Colon (tissue), 2 donors: Measurements from ENCODE around the gene B4GALT5.
"Not testable (repeated sequence)": the region's sequence is repeated elsewhere in the genome, so short reads cannot be mapped to it uniquely, and the experiment has no call there.

ENCODE experiments used
- FAIRE-seq: peaks from 2 replicates; lab custom pipeline; 2012; peaks lifted over from hg19 to GRCh38; lab: Jason Lieb, UNC
- donor health status: control.
- donor health status: control.

Gene B4GALT5

GRCh38 chr20:49713753-49714712, at the start of gene B4GALT5:
Gene B4GALT5, minus strand, starts transcription at chr20:49713878. Its CDS starts 188 bp downstream, at chr20:49713690.
- FAIRE-seq: no peak

DNA sequence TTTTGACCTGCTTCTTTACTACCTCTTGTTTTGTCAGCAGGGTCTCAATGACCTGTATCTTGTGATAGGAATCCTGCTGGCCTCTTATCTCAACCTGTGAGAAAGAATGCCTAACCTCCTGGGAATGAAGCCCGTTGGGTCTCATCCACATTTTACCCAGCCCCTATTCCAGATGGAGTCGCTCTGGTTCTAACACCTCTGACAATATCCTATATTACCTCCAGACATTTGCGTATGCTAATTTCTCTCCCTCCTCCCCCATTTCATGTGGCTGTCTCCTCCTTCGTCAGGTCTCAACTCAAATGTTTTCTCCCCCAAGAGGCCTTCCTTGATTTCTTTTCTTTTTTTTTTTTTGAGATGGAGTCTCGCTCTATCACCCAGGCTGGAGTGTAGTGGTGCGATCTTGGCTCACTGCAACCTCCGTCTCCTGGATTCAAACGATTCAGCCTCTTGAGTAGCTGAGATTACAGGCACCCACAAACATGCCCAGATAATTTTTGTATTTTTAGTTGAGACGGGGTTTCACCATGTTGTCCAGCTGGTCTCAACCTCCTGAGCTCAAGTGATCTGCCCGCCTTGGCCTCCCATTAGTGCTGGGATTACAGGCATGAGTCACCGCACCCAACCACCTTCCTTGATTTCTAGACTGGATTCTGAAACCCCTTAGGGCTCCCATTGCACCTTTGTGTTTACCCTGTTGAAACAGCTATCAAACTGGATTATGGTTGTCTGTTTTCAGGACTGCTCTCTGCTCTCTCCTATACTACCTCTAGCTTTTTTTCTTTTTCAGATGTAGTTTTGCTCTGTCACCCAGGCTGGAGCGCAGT, 49.5 kb upstream of the B4GALT5 start:
- FAIRE-seq: no peak

DNA sequence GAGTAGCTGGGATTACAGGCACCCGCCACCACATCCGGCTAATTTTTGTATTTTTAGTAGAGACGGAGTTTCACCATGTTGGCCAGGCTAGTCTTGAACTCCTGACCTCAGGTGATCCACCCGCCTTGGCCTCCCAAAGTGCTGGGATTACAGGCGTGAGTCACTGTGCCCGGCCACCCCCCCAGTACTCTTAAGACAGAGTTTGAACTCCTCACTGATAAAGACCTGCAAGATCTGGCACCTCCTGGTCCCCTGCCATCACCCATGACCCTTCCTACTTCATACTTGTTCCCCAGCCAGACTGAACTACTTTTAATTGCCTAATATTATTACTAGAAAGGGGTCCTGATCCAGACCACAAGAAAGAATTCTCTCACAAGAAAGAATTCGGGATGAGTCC, 48.2 kb upstream of the B4GALT5 start:
- FAIRE-seq: not testable (repeated sequence)

- no peak for FAIRE-seq
These were observed 45.7 kb upstream of the B4GALT5 start for GRCh38 chr20:49759266-49759950.

- no peak for FAIRE-seq
These were observed 45.1 kb upstream of the B4GALT5 start for GRCh38 chr20:49758781-49759180.

DNA sequence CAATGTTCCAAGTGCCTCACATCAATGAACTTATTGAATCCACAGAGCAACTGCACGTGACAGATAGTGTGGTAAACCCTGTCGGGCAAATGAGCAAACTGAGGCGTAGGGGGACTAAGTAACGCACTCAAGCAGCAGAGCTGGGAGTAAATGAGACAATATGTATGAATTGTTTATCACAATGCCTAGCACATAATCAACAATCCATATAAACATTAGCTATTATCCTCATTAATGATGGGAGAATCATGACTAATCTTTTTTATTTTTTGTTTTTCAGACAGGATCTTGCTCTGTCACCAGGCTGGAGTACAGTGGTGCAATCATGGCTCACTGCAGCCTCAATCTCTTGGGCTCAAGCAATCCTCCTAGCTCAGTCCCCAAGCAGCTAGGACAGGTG, 43.9 kb upstream of the B4GALT5 start:
- no peak for FAIRE-seq

DNA sequence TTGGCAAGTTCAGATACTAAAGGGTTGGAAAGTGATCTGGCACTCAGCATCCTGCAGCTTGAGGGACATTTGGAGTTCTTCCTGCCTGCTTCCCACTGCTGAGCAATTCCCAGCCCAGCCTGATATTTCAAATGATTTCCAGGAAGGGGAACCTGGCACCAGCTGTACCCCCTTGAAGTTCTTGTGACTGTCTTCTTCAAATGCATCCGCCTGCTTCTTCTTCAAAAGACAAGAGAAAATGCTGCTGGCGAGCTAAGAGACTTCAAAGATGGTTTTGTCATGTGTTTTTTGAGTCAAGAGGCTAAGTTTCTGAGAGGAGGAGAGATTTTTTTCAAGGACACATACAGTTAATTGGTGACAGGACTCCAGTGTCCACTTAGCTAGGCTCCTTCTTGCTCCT, 42.6 kb upstream of the B4GALT5 start:
- no peak for FAIRE-seq

DNA sequence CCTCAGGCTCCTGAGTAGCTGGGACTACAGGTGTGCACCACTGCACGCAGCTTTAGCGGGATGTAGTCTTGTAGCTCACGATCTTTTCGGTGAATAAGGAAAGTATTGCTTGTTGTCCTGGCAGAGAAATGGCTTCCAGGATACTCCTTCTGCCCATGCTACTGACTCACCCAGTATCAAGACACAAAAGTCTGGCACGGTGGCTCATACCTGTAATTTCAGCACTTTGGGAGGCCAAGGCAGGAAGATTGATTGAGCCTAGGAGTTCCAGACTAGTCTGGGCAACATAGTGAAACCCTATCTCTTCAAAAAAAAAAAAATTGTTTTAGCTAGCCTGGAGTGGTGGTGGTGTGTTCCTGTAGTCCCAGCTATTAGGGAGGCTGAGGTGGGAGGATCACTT, 40.9 kb upstream of the B4GALT5 start:
- no peak for FAIRE-seq

DNA sequence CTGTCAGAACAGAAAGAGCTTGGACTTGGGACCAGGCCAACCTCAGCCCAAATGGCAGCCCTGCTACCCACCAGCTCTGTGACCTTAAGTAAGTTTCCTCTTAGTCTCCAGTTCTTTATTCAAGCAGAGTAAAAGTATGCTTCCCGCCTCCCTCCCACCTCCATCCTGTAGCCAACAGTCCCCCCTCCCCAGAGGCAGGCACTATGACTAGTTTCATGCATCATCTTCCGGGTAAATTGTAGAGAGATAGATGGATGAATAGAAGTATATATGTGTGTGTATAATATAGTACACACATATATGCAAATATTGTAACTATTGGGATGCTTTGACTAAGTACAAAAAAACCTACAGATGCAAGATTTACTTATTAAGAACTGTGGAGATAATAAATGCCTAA, 39.5 kb upstream of the B4GALT5 start:
- FAIRE-seq: no peak

GRCh38 chr20:49752201-49752903, 38.7 kb upstream of the B4GALT5 start:
- FAIRE-seq: no peak

DNA sequence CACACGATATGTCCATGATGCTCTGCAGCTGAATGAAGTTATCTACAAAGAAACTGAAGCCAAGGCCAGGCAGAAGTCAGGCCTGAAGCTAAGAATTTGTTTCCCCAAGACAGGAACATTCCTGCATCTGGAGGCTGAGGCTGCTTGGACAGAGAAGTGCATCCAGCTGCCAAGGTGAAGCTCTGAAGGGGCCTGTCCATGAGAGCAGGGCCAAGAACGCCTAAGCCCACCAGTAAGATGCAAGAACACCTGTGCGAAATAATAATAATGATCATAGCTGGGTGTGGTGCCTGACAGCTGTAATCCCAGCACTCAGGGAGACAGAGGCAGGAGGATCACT, 37.7 kb upstream of the B4GALT5 start:
- no peak for FAIRE-seq

DNA sequence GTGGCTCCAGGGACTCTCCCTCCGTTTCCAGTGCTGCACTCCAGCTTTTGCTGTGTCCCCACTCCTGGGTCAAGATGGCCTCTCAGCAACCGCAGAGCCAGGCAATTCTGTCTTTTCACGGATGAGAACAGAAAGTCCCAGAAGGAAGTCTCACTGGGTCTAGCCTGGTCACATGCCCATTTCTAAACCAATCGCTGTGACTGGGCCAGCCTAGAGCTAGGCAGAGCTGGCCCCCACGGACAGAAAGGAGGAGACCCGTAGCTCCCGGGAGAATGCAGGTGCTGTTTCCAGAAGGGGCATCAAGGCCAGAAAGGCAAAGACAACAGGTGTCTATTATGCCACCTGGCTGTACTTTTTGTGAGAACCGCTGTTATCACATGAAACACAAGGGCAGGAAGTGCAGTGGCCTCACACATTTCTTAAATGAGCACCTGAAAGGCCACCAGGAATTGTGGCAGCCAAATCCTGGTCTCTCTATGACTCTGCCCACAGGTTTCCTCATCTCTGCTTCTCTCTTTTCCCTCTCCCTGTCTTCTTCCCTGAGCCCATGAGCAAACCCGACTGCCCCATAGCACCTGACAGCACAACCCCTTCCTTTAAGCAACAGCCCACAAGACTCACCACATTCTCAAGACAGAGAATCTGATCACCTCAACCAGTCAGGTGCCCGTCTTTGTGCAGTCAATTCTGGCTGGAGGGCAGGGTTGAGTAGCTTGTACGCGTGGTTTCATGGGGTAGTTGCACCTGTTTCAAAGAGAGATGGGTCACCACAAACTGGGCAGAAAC, 37.1 kb upstream of the B4GALT5 start:
- no peak for FAIRE-seq

- no peak for FAIRE-seq
These were observed 35.9 kb upstream of the B4GALT5 start for GRCh38 chr20:49749625-49750024.

GRCh38 chr20:49748525-49748838, 34.8 kb upstream of the B4GALT5 start:
- no peak for FAIRE-seq

- FAIRE-seq: no peak
These were observed 34.2 kb upstream of the B4GALT5 start for GRCh38 chr20:49747707-49748524.

DNA sequence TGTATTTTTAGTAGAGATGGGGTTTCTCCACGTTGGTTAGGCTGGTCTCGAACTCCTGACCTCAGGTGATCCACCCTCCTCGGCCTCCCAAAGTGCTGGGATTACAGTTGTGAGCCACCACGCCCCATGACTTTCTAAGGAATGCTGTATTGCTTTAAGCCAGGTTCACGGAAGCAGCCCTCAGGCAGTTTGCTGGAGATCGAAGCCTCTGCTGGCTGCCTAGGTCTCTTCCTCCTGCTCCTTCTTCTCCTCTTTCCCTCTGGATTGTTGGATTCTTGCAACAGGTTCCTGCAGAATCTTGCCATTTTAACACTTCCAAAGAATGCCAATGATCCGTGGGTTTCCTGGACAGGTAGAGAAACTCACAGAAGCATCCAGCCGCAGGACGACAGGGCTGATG, 29.3 kb upstream of the B4GALT5 start:
- no peak for FAIRE-seq

- no peak for FAIRE-seq
These were observed 28.3 kb upstream of the B4GALT5 start for GRCh38 chr20:49741977-49742376.

DNA sequence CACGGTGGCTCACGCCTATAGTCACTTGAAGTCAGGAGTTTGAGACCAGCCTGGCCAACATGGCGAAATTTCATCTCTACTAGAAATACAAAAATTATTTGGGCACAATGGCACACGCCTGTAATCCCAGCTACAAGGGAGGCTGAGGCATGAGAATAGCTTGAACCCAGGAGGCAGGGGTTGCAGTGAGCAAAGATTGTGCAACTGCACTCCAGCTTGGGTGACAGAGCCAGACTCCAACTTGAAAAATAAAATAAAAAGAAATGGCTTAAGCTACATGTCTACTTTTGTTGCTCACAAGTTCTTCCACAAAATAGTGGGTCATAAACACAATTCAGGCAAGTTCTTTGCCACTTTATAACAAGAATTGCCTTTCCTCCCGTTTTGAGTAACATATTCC, 27.1 kb upstream of the B4GALT5 start:
- FAIRE-seq: no peak

- FAIRE-seq: no peak
These were observed 25.4 kb upstream of the B4GALT5 start for GRCh38 chr20:49739042-49739441.

- FAIRE-seq: no peak
These were observed 23.6 kb upstream of the B4GALT5 start for GRCh38 chr20:49737260-49737659.
